Adipocyte (in vitro differentiated cells): Measurements from ENCODE around the gene EXOC6B.
A peak's percentile ranks its signal among the peaks of the same experiment; 100 is the strongest.

Experiments used
- DNase-seq: peaks from one replicate; pipeline ENCODE4 v3.0.0-alpha.2; 2015; ENCODE audit warnings: low read depth
- H3K27me3 ChIP-seq: replicated peaks from 2 replicates; pipeline ENCODE4 v1.7.0; 2013; ENCODE audit warnings: mild to moderate bottlenecking, low read length, moderate library complexity; ENCODE audit not compliant: control insufficient read depth, insufficient read depth
- H3K36me3 ChIP-seq: 2 replicates; pipeline ENCODE4 v1.7.0; 2013; ENCODE audit warnings: low read length, mild to moderate bottlenecking, moderate library complexity; ENCODE audit not compliant: control insufficient read depth, insufficient read depth, severe bottlenecking
- H3K4me1 ChIP-seq: 2 replicates; pipeline ENCODE4 v1.7.0; 2013; ENCODE audit warnings: mild to moderate bottlenecking, low read length, moderate library complexity; ENCODE audit not compliant: control insufficient read depth, insufficient read depth
- H3K4me3 ChIP-seq: 2 replicates; pipeline ENCODE4 v1.7.0; 2013; ENCODE audit warnings: mild to moderate bottlenecking, low read length, moderate library complexity
- H3K9ac ChIP-seq: 2 replicates; pipeline ENCODE4 v1.7.0; 2013; ENCODE audit warnings: mild to moderate bottlenecking, low read length, moderate library complexity
- H3K9me3 ChIP-seq: 2 replicates; pipeline ENCODE4 v1.7.0; 2013; ENCODE audit warnings: mild to moderate bottlenecking, low read length, moderate library complexity; ENCODE audit not compliant: control insufficient read depth

EXOC6B gene

DNA sequence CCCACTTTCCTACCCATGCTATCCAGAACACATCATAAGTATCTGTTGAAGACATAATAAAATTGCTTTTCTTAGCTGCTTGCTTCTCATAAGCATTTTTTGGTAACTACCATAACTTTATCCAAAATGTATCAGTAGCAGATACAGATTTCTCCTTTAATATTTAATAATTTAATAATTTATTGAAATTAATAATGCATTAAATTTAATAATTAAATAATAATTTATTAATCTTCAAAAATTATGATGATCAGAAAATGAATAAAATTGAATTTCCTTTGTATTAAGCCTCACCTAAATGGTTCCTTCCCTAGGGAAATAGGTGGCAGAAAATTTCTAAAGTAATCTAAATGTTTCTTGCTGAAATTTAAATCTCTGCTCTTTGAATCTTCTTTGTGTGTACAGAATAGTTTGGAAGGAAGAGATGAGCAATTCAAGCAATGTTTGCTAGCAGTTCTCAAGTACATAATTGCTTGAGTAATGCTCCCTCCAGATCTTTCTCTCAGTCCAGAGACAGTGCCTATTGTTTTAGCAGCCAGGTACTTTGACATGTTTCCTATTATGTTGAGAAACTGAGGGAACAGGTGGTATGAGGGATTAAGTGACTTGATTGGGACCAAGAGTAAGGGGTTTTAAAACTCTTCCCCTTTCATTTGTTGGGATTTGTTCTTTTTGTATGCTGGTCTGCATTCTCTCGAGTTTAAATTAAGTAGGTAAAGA lies 555.1 kb downstream of the EXOC6B start:
- Histone ChIP-seq H3K4me1 (peaks cover under 1% of the 10 kb centered on the region), H3K9ac (no peak overlapping the region), H3K27me3 (no peaks in the 10 kb centered on the region), H3K36me3 (no peaks in the 10 kb centered on the region), H3K9me3 (no peaks in the 10 kb centered on the region), H3K4me3 (no peak overlapping the region)
- no peak for DNase-seq

DNA sequence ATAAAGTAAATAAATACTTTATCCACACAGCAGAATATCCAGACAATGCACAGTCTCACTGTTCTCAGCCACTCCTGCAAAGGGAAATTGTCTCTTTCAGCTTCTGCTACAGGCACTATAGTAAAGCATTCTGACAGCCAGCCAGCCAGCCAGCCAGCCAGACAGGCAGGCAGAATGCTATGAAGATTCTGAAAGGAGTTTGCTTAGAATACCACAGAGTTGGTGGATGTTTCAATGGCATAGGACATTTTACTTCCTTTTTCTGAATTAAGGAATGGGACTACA lies 562.1 kb downstream of the EXOC6B start:
- H3K36me3 ChIP-seq, result no peaks in the 10 kb centered on the region
- no peaks in the 10 kb centered on the region for H3K9me3 ChIP-seq
- peaks cover 12% of the 10 kb centered on the region for H3K4me1 ChIP-seq
- no peak overlapping the region for H3K4me3 ChIP-seq
- peak; percentile 54 for DNase-seq
- no peak overlapping the region for H3K9ac ChIP-seq
- H3K27me3 ChIP-seq, result no peaks in the 10 kb centered on the region

DNA sequence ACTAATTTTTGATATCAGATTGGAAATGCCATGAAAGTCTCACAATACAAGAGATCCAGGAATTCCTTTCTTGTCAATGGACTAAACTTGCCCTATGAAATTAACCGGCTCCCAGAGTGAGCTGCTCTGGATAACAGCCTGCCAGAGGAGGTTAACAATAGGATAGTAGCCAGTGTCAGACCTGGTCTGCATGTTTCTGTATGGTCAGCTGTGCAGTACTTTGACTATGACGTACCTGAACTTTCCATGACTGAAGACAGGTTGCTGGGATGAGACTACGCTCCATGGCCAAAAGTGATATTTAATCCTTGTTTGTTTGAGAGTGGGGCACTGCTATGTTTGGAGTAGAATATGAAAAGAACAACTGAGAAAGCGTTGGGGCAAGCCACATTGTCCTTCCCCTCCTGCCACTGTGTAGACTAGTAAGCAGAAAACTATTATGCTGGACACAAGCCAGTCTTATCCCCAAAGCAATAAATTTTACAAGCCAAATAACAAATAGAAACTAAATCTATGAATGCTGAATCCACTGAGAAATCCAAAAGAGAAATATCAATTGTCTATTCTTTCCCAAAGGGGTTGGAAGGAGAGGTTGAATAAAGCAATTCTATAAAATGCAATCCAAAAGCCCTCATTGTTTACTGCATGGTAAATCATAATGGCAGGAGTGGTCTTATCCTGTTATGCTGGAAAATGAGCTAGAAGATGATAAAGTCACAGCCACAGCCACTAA lies 562.6 kb downstream of the EXOC6B start:
- H3K4me1 ChIP-seq, result peaks cover 12% of the 10 kb centered on the region
- no peaks in the 10 kb centered on the region for H3K36me3 ChIP-seq
- H3K9me3 ChIP-seq, result no peaks in the 10 kb centered on the region
- H3K27me3 ChIP-seq, result no peaks in the 10 kb centered on the region
- H3K4me3 ChIP-seq, result no peak overlapping the region
- H3K9ac ChIP-seq, result no peak overlapping the region
- DNase-seq, result peak; percentile 31

DNA sequence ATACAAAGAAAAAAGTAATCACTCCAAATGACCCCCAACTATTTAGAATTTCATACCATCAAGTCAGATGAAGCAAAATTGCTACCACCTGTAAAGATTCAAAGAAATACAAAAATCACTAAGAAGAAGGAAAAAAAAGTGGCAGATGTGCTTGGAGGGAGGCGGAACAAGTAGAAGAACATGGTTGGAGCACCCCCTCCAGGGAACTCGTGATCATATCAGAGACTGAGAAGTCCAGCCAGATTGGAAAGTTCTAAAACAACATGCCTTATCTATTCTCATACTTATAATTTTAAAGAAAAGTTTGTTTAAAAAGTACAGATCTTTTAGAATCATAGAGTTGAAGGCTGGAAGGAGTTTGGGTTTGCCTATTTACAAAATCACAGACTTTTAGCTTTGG lies 564.8 kb downstream of the EXOC6B start:
- Histone ChIP-seq H3K9ac (no peak overlapping the region), H3K36me3 (no peaks in the 10 kb centered on the region), H3K4me1 (peaks cover 12% of the 10 kb centered on the region), H3K27me3 (no peaks in the 10 kb centered on the region), H3K4me3 (no peak overlapping the region), H3K9me3 (no peaks in the 10 kb centered on the region)
- DNase-seq, result no peak

DNA sequence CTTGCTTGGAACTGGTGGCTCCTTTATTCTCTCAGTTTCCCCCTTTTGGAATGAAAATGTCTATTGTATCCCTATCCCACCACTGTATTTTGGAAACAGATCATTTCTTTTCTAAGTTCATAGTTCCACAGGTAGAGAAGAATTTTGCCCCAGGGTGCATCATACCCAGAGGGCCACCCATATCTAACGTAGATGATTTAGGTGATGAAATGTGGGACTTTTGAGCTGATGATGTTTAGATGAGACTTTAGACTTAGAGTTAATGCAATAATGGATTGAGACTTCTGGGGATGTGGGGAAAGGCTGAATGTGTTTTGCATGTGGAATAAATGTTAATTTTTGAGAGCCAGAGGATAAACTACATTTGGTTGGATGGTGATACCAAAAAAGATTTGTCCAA lies 570.3 kb downstream of the EXOC6B start:
- Histone ChIP-seq H3K9me3 (no peaks in the 10 kb centered on the region), H3K27me3 (no peaks in the 10 kb centered on the region), H3K36me3 (no peaks in the 10 kb centered on the region), H3K4me1 (peaks cover 5% of the 10 kb centered on the region), H3K4me3 (no peak overlapping the region), H3K9ac (no peak overlapping the region)
- no peak for DNase-seq

DNA sequence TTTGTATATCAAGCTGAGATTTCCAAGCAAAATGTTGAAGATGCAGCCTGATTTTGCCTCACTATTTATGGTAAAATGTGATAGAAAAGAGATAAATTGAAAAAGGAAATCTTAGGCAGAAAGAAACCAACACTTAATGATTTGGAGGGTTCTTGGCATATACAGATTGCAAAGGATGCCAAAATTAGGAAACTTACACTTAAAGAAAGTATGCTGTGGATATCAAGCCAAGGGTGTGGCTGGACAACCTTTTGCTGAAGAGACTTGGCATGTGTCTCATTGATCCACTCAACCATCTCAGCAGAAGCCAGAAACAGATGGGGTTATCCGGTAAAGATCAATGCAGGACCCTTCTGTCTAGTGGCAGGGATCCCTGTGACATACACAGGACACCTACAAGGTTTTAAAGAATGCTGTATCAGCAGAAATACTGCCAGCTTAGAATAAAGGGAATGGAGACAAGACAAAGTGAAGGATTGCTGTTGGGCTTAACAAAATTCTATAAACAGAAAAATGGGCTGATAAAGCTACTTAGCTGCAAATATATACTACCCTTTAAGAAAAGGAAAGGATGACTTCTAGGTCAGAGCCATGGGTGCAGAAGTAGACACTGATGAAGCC lies 570.9 kb downstream of the EXOC6B start:
- no peaks in the 10 kb centered on the region for H3K9me3 ChIP-seq
- no peaks in the 10 kb centered on the region for H3K27me3 ChIP-seq
- no peaks in the 10 kb centered on the region for H3K36me3 ChIP-seq
- H3K4me3 ChIP-seq, result no peak overlapping the region
- no peak for DNase-seq
- H3K9ac ChIP-seq, result no peak overlapping the region
- peaks cover 5% of the 10 kb centered on the region for H3K4me1 ChIP-seq

DNA sequence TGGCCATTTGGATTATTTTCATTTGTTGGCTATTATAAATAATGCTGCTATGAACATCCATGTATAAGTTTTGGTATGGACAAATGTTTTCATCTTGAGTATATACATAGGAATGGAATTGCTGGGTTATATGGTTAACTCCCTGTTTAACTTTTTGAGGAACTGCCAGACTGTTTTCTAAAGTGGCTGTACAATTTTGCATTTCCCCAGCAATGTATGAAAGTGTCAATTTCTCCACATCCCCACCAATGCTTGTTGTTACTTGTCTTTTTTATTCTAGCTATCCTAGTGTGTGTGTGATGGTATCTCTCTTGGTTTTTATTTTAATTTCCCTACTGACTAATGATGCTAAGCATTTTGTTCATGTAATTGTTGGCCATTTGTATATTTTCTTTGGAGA lies 587.5 kb downstream of the EXOC6B start:
- Histone ChIP-seq H3K27me3 (no peaks in the 10 kb centered on the region), H3K4me1 (peaks cover 30% of the 10 kb centered on the region), H3K36me3 (no peaks in the 10 kb centered on the region), H3K4me3 (no peak overlapping the region), H3K9me3 (no peaks in the 10 kb centered on the region), H3K9ac (no peak overlapping the region)
- DNase-seq, result no peak

DNA sequence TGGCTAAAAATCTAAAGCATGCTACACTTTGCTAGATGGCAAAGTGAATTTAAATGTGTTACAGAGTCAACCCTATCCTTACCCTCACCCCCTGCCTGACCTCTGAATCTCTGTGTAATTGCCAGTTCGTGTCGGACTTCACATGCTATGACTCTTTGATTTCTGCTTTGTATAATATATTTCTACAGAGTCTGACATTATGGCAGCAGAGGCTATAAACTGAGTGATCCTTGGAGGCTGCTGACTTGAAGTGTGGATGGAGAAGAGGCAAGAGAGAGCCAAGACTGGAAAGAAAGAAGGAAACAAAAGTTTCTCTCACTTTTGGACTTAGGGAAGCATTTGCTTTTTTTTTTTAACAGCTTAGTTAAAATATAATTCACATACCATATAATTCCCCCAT lies 588.3 kb downstream of the EXOC6B start:
- H3K9ac ChIP-seq, result no peak overlapping the region
- peaks cover 30% of the 10 kb centered on the region for H3K4me1 ChIP-seq
- no peaks in the 10 kb centered on the region for H3K27me3 ChIP-seq
- H3K4me3 ChIP-seq, result no peak overlapping the region
- H3K36me3 ChIP-seq, result no peaks in the 10 kb centered on the region
- H3K9me3 ChIP-seq, result no peaks in the 10 kb centered on the region
- no peak for DNase-seq

DNA sequence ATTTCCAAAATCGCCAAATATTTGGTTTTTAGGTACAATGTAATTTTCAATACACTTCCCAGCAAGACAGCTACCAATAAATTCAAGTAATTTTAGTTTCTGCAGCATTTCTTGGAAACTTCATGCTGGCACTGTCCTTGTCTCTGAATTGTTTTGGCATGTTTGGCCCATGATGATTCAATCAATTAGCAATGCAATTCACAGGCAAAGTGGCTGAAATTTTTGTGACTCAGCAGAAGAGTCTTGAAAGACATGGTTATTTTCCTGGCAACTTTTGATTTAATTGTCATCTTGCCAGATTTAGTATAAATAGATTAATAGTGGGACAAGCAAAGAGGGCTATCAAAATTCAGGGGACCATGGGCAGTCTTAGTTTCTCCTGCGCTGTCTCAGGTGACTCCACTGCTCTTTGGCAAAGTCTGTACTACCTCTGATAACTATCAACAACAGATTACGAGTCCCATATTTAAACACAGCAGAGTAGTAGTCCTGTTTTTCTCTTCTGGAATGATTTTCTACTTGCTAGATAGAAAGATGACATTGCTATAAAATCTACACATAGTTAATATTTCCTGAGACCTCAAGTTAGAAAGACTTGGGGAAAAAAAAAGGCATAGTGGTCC lies 589.3 kb downstream of the EXOC6B start:
- Histone ChIP-seq H3K9ac (no peak overlapping the region), H3K9me3 (no peaks in the 10 kb centered on the region), H3K4me3 (peak overlapping the region; percentile 48), H3K36me3 (no peaks in the 10 kb centered on the region), H3K4me1 (peaks cover 30% of the 10 kb centered on the region), H3K27me3 (no peaks in the 10 kb centered on the region)
- DNase-seq, result peak; percentile 84

DNA sequence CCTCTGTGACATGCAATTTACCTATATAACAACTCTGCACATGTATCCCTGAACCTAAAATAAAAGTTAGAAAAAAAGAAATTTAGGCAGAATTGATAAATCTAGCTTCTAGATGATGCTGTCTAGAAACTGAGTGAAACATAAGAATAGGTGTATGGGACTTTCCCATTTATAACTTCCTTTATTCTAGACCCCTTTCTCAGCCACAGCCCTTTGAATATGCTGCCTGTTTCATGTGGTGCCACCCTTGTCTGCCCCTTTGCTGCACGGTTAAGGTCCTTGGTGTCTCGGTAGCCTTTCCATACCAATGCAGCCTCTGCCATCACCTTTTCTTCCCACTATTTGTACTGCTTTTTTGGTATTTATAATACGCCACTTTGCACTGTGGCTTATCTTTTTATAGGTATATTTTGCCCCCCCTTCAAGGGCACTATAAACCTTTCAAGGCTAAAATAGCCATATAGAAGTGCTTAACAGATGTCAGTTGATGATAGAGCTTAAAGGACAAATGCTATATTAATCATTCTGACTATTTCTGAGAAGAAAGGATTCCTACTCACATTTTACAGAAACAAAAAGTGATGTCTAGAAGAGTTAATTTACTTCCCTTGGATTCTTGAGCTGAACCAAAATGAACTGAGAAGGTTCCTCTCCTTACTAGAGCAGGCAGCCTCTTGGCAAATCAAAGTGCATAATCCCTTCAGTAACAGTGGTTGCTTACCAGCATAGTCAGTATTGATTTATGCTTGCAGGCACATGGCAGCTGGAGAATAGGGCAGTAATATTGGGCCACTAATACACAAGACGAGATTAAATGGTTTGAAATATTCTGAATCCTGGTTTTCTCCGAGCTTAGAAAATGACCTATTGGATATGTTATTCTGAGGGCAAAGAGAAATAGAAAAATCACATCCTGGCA lies 590.1 kb downstream of the EXOC6B start:
- Histone ChIP-seq H3K27me3 (no peaks in the 10 kb centered on the region), H3K4me1 (peaks cover 30% of the 10 kb centered on the region), H3K9ac (no peak overlapping the region), H3K9me3 (no peaks in the 10 kb centered on the region), H3K4me3 (peak overlapping the region; percentile 48), H3K36me3 (no peaks in the 10 kb centered on the region)
- peak; percentile 19 for DNase-seq
